SK-N-MC (cell line): ENCODE data around the gene GFY.

Experiments
- DNase-seq: peaks from one replicate; pipeline ENCODE4 v3.0.0-alpha.2; 2011; ENCODE audit warnings: low read depth, low spot score
- H3K27ac ChIP-seq: fragments of 200-600 bp; sonication (generic); 2 replicates; pipeline ENCODE4 v1.5.1; 2016; ENCODE audit warnings: mixed run types
- H3K36me3 ChIP-seq: fragments of 200-600 bp; sonication (generic); 2 replicates; pipeline ENCODE4 v1.6.1; 2017; ENCODE audit warnings: antibody characterized with exemption, low read length, mixed read lengths; ENCODE audit not compliant: insufficient read depth
- H3K4me3 ChIP-seq: fragments of 200-600 bp; sonication (generic); 2 replicates; pipeline ENCODE4 v1.5.1; 2016
- H3K9ac ChIP-seq: fragments of 200-600 bp; sonication (generic); 2 replicates; pipeline ENCODE4 v1.8.0; 2017; ENCODE audit warnings: mixed run types, mixed read lengths; ENCODE audit not compliant: insufficient read length
- H3K9me3 ChIP-seq: fragments of 200-600 bp; sonication (generic); 2 replicates; pipeline ENCODE4 v1.6.1; 2017; ENCODE audit warnings: low read depth, mild to moderate bottlenecking, antibody characterized with exemption, low read length, moderate library complexity, mixed read lengths
- EZH2 ChIP-seq: fragments of 200-600 bp; sonication (generic); IDR thresholded peaks from one replicate; pipeline ENCODE4 v1.6.1; 2017; ENCODE audit warnings: antibody characterized with exemption
- FOXP2 ChIP-seq: optimal IDR thresholded peaks from 2 replicates; pipeline ENCODE3; 2011; ENCODE audit warnings: mild to moderate bottlenecking, moderate library complexity; ENCODE audit not compliant: insufficient read depth; ENCODE audit errors: extremely low read length, control extremely low read depth
- POLR2AphosphoS5 ChIP-seq: IDR thresholded peaks from 2 replicates; pipeline ENCODE4 v1.6.1; 2012; ENCODE audit warnings: mild to moderate bottlenecking, low read depth, low read length, borderline replicate concordance

GFY gene

GRCh38 chr19:49403404-49404187 is 21.6 kb upstream of the GFY start:
- no peaks in the 10 kb centered on the region for H3K9me3 ChIP-seq
- DNase-seq = no peak
- H3K36me3 ChIP-seq = no peaks in the 10 kb centered on the region
- no peak overlapping the region for H3K9ac ChIP-seq
- peak overlapping the region; percentile 64 for H3K27ac ChIP-seq
- H3K4me3 ChIP-seq = no peak overlapping the region
- no peak for TF ChIP-seq EZH2
- TF ChIP-seq FOXP2 = no peak
- TF ChIP-seq POLR2AphosphoS5 = no peak

GRCh38 chr19:49407079-49407478 is 18.1 kb upstream of the GFY start:
- H3K9ac ChIP-seq = no peak overlapping the region
- no peaks in the 10 kb centered on the region for H3K36me3 ChIP-seq
- no peak overlapping the region for H3K4me3 ChIP-seq
- no peak for TF ChIP-seq EZH2
- no peak for TF ChIP-seq FOXP2
- TF ChIP-seq POLR2AphosphoS5 = no peak
- no peak overlapping the region for H3K27ac ChIP-seq
- H3K9me3 ChIP-seq = no peaks in the 10 kb centered on the region
- DNase-seq = no peak

- Histone ChIP-seq H3K4me3 (no peak overlapping the region), H3K9me3 (no peaks in the 10 kb centered on the region), H3K27ac (0 out of 2 replicates have a peak overlapping the region, but pooled peaks have one; percentile 79), H3K9ac (no peak overlapping the region), H3K36me3 (no peaks in the 10 kb centered on the region)
- TF ChIP-seq POLR2AphosphoS5 (no peak), FOXP2 (no peak), EZH2 (no peak)
- DNase-seq = no peak
Measured at GRCh38 chr19:49407482-49408015, 17.6 kb upstream of the GFY start.

- Histone ChIP-seq H3K9ac (peak overlapping the region; percentile 56), H3K36me3 (no peaks in the 10 kb centered on the region)
- no peak for DNase-seq
Measured at GRCh38 chr19:49408816-49409440, 16.3 kb upstream of the GFY start.

GRCh38 chr19:49409441-49410029 is 15.7 kb upstream of the GFY start:
- no peak for DNase-seq
- TF ChIP-seq FOXP2 (no peak), EZH2 (no peak), POLR2AphosphoS5 (no peak)
- Histone ChIP-seq H3K9ac (no peak overlapping the region), H3K9me3 (no peaks in the 10 kb centered on the region), H3K36me3 (no peaks in the 10 kb centered on the region), H3K4me3 (no peak overlapping the region), H3K27ac (peak overlapping the region; percentile 79)

More at GRCh38 chr19:49408816-49409440, 16.3 kb upstream of the GFY start:
- H3K4me3 ChIP-seq = no peak overlapping the region
- H3K9me3 ChIP-seq = no peaks in the 10 kb centered on the region
- TF ChIP-seq FOXP2 (no peak), EZH2 (no peak), POLR2AphosphoS5 (no peak)
- peak overlapping the region; percentile 79 for H3K27ac ChIP-seq

GRCh38 chr19:49411681-49412326 is 13.4 kb upstream of the GFY start:
- peak overlapping the region; percentile 56 for H3K4me3 ChIP-seq

GRCh38 chr19:49413348-49413747 is 11.8 kb upstream of the GFY start:
- H3K9me3 ChIP-seq = no peaks in the 10 kb centered on the region
- H3K9ac ChIP-seq = peak overlapping the region; percentile 61
- TF ChIP-seq EZH2 (no peak), POLR2AphosphoS5 (no peak; the same call in 1 of the 2 replicates), FOXP2 (no peak)
- no peaks in the 10 kb centered on the region for H3K36me3 ChIP-seq
- peak overlapping the region; percentile 98 for H3K27ac ChIP-seq
- no peak for DNase-seq
- H3K4me3 ChIP-seq = peak overlapping the region; percentile 56

More at GRCh38 chr19:49411681-49412326, 13.4 kb upstream of the GFY start:
- TF ChIP-seq FOXP2 (no peak), POLR2AphosphoS5 (peak; percentile 64; the same call in 1 of the 2 replicates)
- no peaks in the 10 kb centered on the region for H3K36me3 ChIP-seq
- DNase-seq = peak; percentile 81
- H3K27ac ChIP-seq = peak overlapping the region; percentile 98
- H3K9ac ChIP-seq = peak overlapping the region; percentile 76
- H3K9me3 ChIP-seq = no peaks in the 10 kb centered on the region

- DNase-seq = no peak
- peak overlapping the region; percentile 14 for H3K9ac ChIP-seq
- TF ChIP-seq EZH2 (no peak), POLR2AphosphoS5 (no peak), FOXP2 (no peak)
- H3K36me3 ChIP-seq = no peaks in the 10 kb centered on the region
- H3K27ac ChIP-seq = peak overlapping the region; percentile 98
- no peaks in the 10 kb centered on the region for H3K9me3 ChIP-seq
- no peak overlapping the region for H3K4me3 ChIP-seq
Measured at GRCh38 chr19:49414256-49414655, 10.9 kb upstream of the GFY start.
